SK-N-DZ (cell line): Measurements from ENCODE around the gene ZNF625.
"Not testable (repeated sequence)": the region's sequence is repeated elsewhere in the genome, so short reads cannot be mapped to it uniquely, and the experiment has no call there.

Experiments
- DNase-seq: peaks from one replicate; pipeline ENCODE4 v3.0.0-alpha.2; 2015; ENCODE audit warnings: low spot score
- small RNA-seq, 2 experiments: library from RNA; depleted of rRNA; stranded (forward); fragments of <200 nt; gene quantifications; one replicate each; pipeline ENCODE3, GENCODE V24; 2014

ZNF625 gene

DNA sequence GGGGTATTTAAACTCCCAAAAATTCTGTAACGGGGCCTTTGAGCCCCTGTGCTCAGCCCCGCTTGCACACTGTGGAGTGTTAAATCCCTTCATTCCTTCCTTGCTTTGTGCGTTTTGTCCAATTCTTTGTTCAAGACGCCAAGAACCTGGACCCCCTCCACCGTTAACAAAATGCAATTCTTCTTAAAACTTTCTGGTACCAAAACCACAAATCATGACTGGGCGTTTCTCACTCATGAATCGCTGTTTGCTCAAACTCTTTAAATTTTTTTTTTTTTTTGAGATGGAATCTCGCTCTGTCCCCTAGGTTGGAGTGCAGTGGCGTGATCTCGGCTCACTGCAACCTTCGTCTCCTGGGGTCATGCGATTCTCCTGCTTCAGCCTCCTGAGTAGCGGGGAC is 17.3 kb downstream of the ZNF625 start:
- no peak for DNase-seq

DNA sequence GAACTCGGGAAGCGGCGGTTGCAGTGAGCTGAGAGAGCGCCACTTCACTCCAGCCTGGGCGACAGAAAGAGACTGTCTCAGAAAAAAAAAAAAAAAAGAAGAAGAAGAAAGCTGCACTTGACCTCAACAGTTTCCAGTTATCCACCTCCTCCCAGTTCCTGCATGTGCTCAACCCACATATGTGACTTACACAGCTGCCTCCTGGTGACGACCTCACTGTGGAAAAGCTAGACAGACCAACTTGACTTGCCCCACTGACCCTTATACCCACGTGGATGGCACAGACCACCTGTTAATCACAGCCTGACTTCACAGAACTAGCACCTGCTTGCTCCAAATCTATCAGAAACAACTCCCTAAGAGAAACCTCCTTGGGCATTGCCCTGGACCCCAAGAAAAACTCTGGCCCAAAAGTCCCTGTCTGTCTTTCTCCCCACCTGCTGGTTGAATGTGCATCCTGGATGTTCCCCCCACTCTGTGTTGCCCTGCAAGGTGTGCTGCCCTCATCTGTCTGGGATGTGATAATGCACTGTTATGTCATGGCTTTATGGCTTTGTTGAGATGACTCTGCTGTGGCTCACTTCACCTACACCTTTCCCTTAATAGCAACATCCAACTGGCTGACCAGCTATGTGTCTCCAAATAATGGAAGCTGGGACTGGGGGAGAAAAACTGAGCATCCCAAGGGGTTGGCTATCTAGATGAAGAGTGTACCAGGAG is 19.2 kb downstream of the ZNF625 start:
- peak; percentile 14 for DNase-seq

DNA sequence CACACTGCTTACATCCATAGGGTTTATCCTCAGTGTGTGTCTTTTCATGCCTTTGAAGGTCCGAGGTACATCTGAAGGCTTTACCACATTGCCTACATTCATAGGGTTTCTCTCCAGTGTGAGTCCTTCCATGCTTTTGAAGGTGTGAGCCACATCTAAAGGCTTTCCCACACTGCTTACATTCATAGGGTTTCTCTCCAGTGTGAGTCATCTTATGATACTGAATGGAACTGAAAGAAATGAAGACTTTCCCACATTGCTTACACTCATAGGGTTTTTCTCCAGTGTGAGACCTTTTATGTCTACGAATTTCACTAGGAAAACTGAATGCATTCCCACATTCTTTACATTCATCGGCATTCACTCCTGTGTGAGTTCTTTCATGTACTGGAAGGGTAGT is 23.5 kb downstream of the ZNF625 start:
- DNase-seq, result no peak

DNA sequence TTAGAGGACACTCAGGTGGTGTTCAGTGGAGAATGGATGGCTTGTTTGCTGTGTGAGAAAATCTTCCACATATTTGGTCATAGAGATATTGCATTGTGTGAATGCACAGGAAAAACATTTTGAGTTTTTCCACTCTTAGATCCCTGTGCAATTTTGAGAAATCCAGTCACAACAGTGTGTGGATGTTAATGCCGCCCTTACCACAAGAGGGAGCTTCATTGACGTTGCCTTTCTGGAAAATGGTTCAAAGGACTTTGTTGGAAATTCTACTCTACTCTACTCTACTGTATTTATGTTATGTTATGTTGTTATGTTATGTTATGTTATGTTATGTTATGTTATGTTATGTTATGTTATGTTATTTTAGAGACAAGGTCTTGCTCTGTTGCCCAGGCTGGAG is 29.8 kb downstream of the ZNF625 start:
- DNase-seq, result no peak

DNA sequence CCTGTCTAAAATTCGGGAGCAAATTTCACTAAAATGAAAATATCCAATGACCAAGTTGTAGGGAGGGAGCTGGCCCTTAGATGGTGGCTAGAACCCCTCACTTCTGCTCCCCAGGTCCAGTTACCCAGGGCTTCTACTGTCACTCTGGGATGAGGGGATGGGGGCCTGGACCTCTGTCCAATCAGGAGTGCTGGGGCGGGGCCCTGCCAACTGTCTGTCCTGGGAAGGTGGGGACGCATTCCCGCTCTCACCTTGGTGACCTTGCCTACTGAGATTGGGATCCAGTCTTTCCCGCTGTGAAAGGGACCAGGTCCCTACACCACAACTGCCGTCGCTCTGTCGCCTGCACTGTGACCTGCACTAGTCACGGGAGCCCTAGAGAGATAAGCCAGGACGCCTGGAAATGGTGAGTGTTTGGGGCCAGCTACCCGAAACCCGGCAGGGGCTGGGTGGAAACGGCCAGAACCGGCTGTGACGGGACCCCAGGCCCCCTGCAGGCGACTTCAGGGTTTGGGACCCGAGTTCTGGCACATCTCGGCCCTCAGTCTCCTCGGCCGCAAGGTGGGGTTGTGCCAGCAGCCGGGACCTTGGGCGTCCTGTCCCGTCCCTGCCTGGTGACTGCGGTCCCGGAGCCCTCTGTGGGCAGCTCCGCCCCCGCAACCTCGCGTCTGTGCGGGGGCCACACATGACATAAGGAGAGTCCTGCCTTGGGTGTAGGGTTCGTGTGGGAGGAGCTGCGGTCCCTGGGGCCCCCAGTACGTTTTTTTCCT is 39.1 kb downstream of the ZNF625 start:
- no peak for DNase-seq

DNA sequence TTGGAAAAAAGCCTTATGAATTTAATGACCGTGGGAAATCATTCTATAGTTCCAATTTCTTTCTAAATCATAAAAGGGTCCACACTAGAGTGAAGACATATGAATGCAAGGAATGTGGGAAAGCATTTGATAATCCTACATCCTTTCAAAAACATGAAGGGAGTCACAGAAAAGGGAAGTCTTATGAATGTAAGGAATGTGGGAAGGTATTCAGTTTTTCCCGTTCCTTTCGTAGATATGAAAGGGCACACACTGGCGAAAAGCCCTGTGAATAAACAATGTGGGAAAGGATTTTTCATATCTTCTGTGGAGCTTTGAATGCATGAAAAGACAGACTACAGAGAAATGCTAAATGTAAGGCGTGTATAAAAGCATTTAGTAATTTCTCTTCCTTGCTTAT is 43.4 kb downstream of the ZNF625 start:
- no peak for DNase-seq

DNA sequence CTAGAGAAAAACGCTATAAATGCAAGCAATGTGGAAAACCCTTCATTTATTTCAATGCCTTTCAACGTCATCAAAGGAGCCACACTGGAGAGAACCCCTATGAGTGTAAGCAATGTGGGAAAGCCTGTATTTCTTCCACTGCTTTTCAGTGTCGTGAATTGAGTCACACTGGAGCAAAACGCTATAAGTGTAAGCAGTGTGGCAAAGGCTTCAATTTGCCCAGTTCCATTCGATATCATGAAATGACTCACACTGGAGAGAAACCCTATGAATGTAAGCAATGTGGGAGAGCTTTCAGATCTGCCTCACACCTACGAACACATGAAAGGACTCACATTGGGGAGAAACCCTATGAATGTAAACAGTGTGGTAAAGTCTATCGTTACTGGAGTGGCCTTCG is 43.8 kb downstream of the ZNF625 start:
- no peak for DNase-seq

DNA sequence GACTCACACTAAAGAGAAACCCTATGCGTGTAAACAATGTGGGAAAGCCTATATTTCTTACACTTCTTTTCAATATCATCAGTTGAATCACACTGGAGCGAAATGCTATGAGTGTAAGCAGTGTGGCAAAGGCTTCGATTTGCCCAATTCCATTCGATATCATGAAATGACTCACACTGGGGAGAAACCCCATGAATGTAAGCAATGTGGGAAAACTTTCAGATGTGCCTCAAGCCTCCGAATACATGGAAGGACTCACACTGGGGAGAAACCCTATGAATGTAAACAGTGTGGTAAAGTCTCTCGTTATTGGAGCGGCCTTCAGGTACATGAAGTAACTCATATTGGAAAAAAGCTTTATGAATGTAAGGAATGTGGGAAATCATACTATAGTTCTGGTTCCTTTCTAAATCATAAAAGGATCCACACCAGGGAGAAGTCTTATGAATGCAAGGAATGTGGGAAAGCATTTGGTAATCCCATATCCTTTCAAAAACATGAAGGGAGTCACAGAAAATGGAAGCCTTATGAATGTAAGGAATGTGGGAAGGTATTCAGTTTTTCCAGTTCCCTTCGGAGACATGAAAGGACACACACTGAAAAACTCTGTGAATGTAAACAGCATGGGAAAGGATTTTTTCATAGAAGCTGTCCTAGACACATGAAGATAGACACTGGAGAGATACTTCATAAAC is 44.4 kb downstream of the ZNF625 start:
- DNase-seq, result no peak

DNA sequence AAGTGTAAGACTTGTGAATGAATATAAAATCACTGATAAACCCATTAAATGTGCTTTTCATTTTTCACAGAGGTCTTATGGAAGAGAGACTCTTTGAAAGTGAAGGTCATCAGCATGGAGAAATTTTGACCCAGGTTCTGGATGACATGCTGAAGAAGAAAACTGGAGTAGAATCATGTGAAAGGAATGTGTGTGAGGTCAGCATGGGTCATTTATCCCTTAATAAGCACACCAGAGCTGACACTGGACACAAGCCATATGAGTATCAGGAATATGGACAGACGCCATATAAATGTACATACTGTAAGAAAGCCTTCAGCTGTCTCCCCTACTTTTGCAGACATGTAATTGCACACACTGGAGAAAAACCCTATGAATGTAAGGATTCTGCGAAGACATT is 45.4 kb downstream of the ZNF625 start:
- DNase-seq, result no peak

DNA sequence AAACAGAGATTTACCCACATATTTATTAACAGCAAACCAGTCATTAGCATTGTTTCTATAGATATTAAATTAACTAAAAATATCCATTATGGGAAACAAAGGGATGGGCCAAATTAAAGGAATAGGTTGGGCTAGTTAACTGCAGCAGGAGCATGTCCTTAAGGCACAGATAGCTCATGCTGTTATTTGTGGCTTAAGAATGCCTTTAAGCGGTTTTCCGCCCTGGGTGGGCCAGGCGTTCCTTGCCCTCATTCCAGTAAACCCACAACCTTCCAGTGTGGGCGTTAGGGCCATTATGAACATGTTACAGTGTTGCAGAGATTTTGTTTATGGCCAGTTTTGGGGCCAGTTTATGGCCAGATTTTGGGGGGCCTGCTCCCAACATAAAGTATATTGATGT is 52.6 kb downstream of the ZNF625 start:
- DNase-seq, result not testable (repeated sequence)

DNA sequence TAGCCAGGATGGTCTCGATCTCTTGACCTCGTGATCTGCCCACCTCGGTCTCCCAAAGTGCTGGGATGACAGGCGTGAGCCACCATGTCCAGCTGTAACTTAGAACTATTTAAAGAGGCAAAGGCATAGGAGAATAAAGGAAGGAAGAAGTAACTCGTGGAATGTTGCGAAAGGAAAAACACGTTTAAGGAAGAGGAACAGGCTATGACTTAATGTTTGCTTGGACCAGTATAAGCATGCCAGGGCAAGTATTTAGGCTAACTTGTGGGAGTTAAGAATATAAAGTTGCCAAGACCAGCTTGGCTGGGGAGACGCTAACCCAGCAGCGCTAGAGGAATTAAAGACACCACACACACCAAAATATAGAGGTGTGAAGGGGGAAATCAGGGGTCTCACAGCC is 58.5 kb downstream of the ZNF625 start:
- DNase-seq, result no peak

DNA sequence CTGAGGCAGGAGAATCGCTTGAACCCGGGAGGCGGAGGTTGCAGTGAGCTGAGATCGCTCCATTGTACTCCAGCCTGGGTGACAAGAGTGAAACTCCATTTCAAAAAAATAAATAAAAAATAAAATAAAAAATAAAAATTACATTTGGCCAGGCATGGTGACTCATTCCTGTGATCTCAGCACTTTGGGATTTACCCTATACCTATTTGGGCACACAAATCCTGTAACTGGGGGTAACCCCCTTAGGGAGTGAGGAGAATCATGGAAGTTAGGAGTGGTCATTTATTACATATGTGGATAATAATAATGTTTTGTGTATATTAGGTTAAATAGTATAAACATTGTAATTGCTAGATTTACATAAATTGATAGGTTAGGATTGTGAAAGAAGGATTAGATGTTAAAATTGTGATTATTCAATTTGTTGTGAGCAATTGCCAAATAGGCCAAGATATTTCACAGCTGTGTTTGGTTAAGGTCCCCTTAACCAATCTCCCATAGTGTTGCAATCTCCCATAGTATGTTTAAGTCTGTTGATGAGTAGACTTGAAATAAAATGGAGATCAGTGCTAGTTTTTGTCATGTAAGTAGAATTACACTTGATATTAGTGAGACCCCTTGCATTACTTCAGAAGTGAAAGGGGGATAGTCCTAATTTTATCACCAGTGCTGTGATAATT is 61.3 kb downstream of the ZNF625 start:
- DNase-seq, result no peak

Small RNA genes lying within 50 kb of the gene (small RNA-seq; reads per million reads assigned to genes)
- 0 reads per million in 2 experiments for gene RNA5SP467
